Activated CD4-positive, alpha-beta T cell treated with anti-CD3 and anti-CD28 coated beads for 36 hours (primary cell): ENCODE results near the gene ARL6IP5. TPM values are rescaled to one million over a fixed set of nuclear protein-coding genes. Genes with fewer than 3 reads are reported as not detected.

Experiments used
- ATAC-seq: fragments of 200-7000 bp; cut with Tn5 transposase; one replicate; pipeline ENCODE4 v1.10.0; 2021; ENCODE audit warnings: mild to moderate bottlenecking, moderate library complexity
- CTCF ChIA-PET: fragments of 350-600 bp; sonication (Branson Sonifier 250); formaldehyde crosslinking; loops from one replicate; lab custom pipeline; 2021; ENCODE audit warnings: antibody characterized with exemption; lab: Charles Lee
- POLR2A ChIA-PET: fragments of 350-600 bp; sonication (Branson Sonifier 250); formaldehyde crosslinking; loops from one replicate; lab custom pipeline; 2021; ENCODE audit warnings: antibody characterized with exemption, inconsistent platforms; lab: Charles Lee
- DNase-seq: peaks from one replicate; pipeline ENCODE4 v3.0.0-alpha.2; 2020
- H3K27ac Mint-ChIP-seq: one replicate; pipeline ENCODE4 v1.8.0; 2021; ENCODE audit warnings: mixed read lengths
- H3K27me3 Mint-ChIP-seq: one replicate; pipeline ENCODE4 v1.8.0; 2021; ENCODE audit warnings: mixed read lengths
- H3K36me3 Mint-ChIP-seq: one replicate; pipeline ENCODE4 v1.8.0; 2021; ENCODE audit warnings: low read depth, mixed read lengths
- H3K4me1 Mint-ChIP-seq: one replicate; pipeline ENCODE4 v1.8.0; 2021; ENCODE audit warnings: mixed read lengths
- H3K4me3 Mint-ChIP-seq: one replicate; pipeline ENCODE4 v1.8.0; 2021; ENCODE audit warnings: mild to moderate bottlenecking, moderate library complexity, mixed read lengths
- H3K9me3 Mint-ChIP-seq: one replicate; pipeline ENCODE4 v1.8.0; 2021; ENCODE audit warnings: low read depth, mixed read lengths
- intact Hi-C, 2 experiments: fragments of 100-400 bp; cut with DNase I in 1 of 2; cut with micrococcal nuclease in 1 of 2; formaldehyde crosslinking; loops; one replicate each; pipeline versions ENCODE4 v1.14.2 to v1.15.1; 2022 to 2024; cut with DNase I, micrococcal nuclease
- total RNA-seq, 2 experiments: library from RNA; stranded (reverse); gene quantifications; one replicate each; pipeline ENCODE4 v1.2.3, GENCODE V29; 2021

Gene ARL6IP5, protein sequence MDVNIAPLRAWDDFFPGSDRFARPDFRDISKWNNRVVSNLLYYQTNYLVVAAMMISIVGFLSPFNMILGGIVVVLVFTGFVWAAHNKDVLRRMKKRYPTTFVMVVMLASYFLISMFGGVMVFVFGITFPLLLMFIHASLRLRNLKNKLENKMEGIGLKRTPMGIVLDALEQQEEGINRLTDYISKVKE
- total RNA-seq, result 10 to 100 TPM; 60.4 to 76.0 TPM

GRCh38 chr3:69084326-69085167 lies at the start of gene ARL6IP5:
Gene ARL6IP5, plus strand, starts transcription at chr3:69084937. Its CDS starts 111 bp downstream, at chr3:69085048.
- ChIA-PET CTCF (interaction anchor here (0.9 to 1.6 kb wide), 4 partner anchors 9 to 36 kb away, joined by 3 to 10 read pairs (median 6); no protein-coding TSS in a partner anchor), POLR2A (interaction anchor here (1.0 to 1.1 kb wide), 3 partner anchors 9 to 32 kb away, joined by 4 to 7 read pairs (median 4); partner anchors contain the start of gene TMF1)
- peak; percentile 48 for ATAC-seq
- intact Hi-C loops, result loop anchor here (1.0 to 10.0 kb wide), 5 partner anchors 8 to 1980 kb away; partner anchors contain the start of genes SUCLG2 (in 2 of the 2) and TMF1 (in 2 of the 2)
- Mint-ChIP-seq H3K9me3 (no peaks in the 10 kb centered on the region), H3K4me1 (peaks cover 59% of the 10 kb centered on the region), H3K27ac (peak within 1 kb of the TSS; percentile 97), H3K4me3 (peak within 1 kb of the TSS; percentile 90), H3K36me3 (peaks cover 18% of the 10 kb centered on the region), H3K27me3 (no peaks in the 10 kb centered on the region)
- peak; percentile 97 for DNase-seq

- DNase-seq (no peak), ATAC-seq (no peak)
- H3K4me3 Mint-ChIP-seq, result no peak overlapping the region
- ChIA-PET CTCF (interaction anchor here (0.6 to 1.5 kb wide), 2 partner anchors 9 to 43 kb away, joined by 4 to 5 read pairs; no protein-coding TSS in a partner anchor), POLR2A (no interaction called here)
- intact Hi-C loops, result no loop called here
- H3K4me1 Mint-ChIP-seq, result peaks cover 34% of the 10 kb centered on the region
- no peaks in the 10 kb centered on the region for H3K9me3 Mint-ChIP-seq
- H3K27me3 Mint-ChIP-seq, result no peaks in the 10 kb centered on the region
- H3K36me3 Mint-ChIP-seq, result peaks cover 40% of the 10 kb centered on the region
- H3K27ac Mint-ChIP-seq, result no peak overlapping the region
Measured at GRCh38 chr3:69044608-69045007, 40.1 kb upstream of the ARL6IP5 start.

DNA sequence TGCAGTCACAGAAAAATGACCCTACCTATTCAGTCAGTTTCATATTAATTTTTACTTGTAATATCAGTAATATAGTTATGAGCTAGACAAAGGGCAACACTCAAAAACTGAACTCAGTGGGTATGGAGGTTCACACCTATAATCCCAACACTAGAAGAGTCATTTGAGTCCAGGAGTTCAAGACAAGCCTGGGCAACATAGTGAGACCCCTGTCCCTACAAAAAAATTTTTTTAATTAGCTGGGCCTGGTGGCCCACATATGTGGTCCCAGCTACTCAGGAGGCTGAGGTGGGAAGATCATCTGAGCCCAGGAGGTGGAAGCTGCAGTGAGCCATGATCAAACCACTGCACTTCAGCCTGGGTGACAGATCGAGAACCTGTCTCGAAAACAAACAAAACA lies 35.7 kb upstream of the ARL6IP5 start:
- Mint-ChIP-seq H3K36me3 (peaks cover 36% of the 10 kb centered on the region), H3K4me1 (peaks cover 48% of the 10 kb centered on the region), H3K4me3 (peak overlapping the region; percentile 21), H3K27ac (no peak overlapping the region), H3K9me3 (no peaks in the 10 kb centered on the region), H3K27me3 (no peaks in the 10 kb centered on the region)
- no peak for ATAC-seq
- ChIA-PET POLR2A (no interaction called here), CTCF (interaction anchor here (0.6 to 1.4 kb wide), 2 partner anchors 11 to 188 kb away, joined by 3 to 5 read pairs; no protein-coding TSS in a partner anchor)
- no peak for DNase-seq
- intact Hi-C loops, result no loop called here

GRCh38 chr3:69051756-69052471 lies 32.8 kb upstream of the ARL6IP5 start, which contains the start of gene TMF1:
Gene TMF1, minus strand, starts transcription at chr3:69052333. Its CDS starts 247 bp downstream, at chr3:69052086.
- intact Hi-C loops, result loop anchor here (1.0 kb wide), 4 partner anchors 19 to 39 kb away; partner anchors contain the start of genes ARL6IP5 (in 2 of the 2), UBA3 (in 2 of the 2) and EOGT (in 1 of the 2)
- CTCF ChIA-PET, result interaction anchor here (1.0 to 4.5 kb wide), 11 partner anchors 9 to 69 kb away, joined by 3 to 25 read pairs (median 4); no protein-coding TSS in a partner anchor
- peak; percentile 95 for ATAC-seq
- Mint-ChIP-seq H3K27ac (peak within 1 kb of the TSS; percentile 98), H3K9me3 (no peaks in the 10 kb centered on the region), H3K27me3 (no peaks in the 10 kb centered on the region), H3K36me3 (peaks cover 39% of the 10 kb centered on the region), H3K4me3 (peak within 1 kb of the TSS; percentile 99), H3K4me1 (peaks cover 40% of the 10 kb centered on the region)
- POLR2A ChIA-PET, result interaction anchor here (0.6 to 1.5 kb wide), 4 partner anchors 9 to 33 kb away, joined by 4 to 7 read pairs (median 5); partner anchors contain the start of gene ARL6IP5
- peak; percentile 99 for DNase-seq

DNA sequence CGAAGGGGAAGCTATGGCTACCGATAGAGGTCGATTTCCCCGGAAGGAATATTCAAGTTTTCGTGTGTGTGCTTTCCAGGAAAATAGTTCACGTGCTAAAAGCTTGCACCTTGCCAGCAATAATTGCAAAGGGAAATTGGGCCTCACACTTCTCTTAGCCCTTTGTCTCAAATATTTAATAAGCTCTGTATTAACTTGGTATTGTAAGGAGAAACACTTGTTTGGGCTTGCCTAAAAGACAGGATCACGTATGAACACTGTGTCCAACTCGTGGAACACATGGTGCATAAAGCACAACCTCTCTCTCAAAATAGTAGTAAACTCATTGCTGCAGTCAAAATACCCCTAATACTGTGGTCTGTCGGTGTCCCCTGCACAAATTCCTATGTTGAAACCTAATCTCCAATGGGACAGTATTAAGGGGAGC lies 32.3 kb upstream of the ARL6IP5 start:
- H3K27ac Mint-ChIP-seq, result peak overlapping the region; percentile 98
- ChIA-PET POLR2A (interaction anchor here (0.6 to 1.5 kb wide), 4 partner anchors 8 to 32 kb away, joined by 4 to 7 read pairs (median 5); partner anchors contain the start of gene ARL6IP5), CTCF (interaction anchor here (1.1 to 4.5 kb wide), 9 partner anchors 12 to 68 kb away, joined by 3 to 25 read pairs (median 5); no protein-coding TSS in a partner anchor)
- peaks cover 39% of the 10 kb centered on the region for H3K36me3 Mint-ChIP-seq
- peak overlapping the region; percentile 99 for H3K4me3 Mint-ChIP-seq
- ATAC-seq (peak; percentile 5), DNase-seq (no peak)
- peaks cover 38% of the 10 kb centered on the region for H3K4me1 Mint-ChIP-seq
- intact Hi-C loops, result loop anchor here (1.0 kb wide), 4 partner anchors 19 to 39 kb away; partner anchors contain the start of genes ARL6IP5 (in 2 of the 2), UBA3 (in 2 of the 2) and EOGT (in 1 of the 2)
- H3K27me3 Mint-ChIP-seq, result no peaks in the 10 kb centered on the region
- no peaks in the 10 kb centered on the region for H3K9me3 Mint-ChIP-seq

GRCh38 chr3:69058180-69058946 lies 26.4 kb upstream of the ARL6IP5 start:
- Mint-ChIP-seq H3K4me1 (peaks cover 24% of the 10 kb centered on the region), H3K36me3 (peaks cover 55% of the 10 kb centered on the region), H3K27ac (peak overlapping the region; percentile 76), H3K9me3 (peaks cover 3% of the 10 kb centered on the region), H3K27me3 (no peaks in the 10 kb centered on the region), H3K4me3 (no peak overlapping the region)
- peak; percentile 79 for ATAC-seq
- ChIA-PET CTCF (interaction anchor here (0.7 to 1.2 kb wide), 4 partner anchors 11 to 55 kb away, joined by 3 to 6 read pairs (median 3); no protein-coding TSS in a partner anchor), POLR2A (interaction anchor here (0.7 kb wide), 1 partner anchor 8 kb away, joined by 4 read pairs; no protein-coding TSS in a partner anchor)
- DNase-seq, result no peak
- intact Hi-C loops, result no loop called here

DNA sequence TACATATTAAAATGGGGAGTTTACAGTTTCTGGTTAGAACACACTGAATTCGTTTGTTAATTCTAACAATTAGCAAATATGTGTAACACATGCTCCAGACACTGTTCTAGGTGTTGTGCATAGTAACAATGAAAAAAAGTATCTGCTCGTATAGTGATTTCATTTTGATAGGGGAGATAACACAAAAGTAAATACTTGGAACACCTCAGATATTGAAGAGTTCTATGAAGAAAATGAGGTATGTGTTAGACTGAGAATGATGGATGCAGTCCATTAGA lies 25.9 kb upstream of the ARL6IP5 start:
- ChIA-PET CTCF (interaction anchor here (0.7 to 1.1 kb wide), 3 partner anchors 11 to 54 kb away, joined by 3 to 6 read pairs (median 3); no protein-coding TSS in a partner anchor), POLR2A (no interaction called here)
- H3K4me3 Mint-ChIP-seq, result no peak overlapping the region
- peaks cover 28% of the 10 kb centered on the region for H3K4me1 Mint-ChIP-seq
- H3K36me3 Mint-ChIP-seq, result peaks cover 55% of the 10 kb centered on the region
- DNase-seq (no peak), ATAC-seq (peak; percentile 13)
- no peaks in the 10 kb centered on the region for H3K27me3 Mint-ChIP-seq
- intact Hi-C loops, result no loop called here
- H3K9me3 Mint-ChIP-seq, result peaks cover 3% of the 10 kb centered on the region
- peak overlapping the region; percentile 76 for H3K27ac Mint-ChIP-seq

DNA sequence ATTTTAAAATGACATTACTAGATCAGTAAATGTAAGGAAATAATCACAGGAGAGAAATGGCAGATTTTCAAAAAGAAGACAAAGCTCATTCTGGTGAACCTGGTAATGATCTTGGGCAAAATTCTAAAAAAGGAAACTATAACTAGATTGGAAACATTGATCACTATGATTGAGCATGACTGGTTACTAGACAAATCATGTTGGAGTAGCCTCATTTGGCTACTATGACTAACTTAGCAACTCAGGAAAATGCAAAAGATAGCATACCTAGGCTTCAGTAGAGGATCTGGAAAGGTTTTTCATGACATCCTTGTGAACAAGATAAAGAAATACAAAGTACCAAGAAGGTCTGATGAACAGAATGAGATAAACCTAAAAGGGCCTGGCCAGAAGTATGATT lies 25.0 kb upstream of the ARL6IP5 start:
- peak; percentile 78 for ATAC-seq
- Mint-ChIP-seq H3K9me3 (peaks cover 3% of the 10 kb centered on the region), H3K36me3 (peaks cover 53% of the 10 kb centered on the region), H3K4me1 (peaks cover 35% of the 10 kb centered on the region), H3K27ac (peak overlapping the region; percentile 76), H3K4me3 (no peak overlapping the region), H3K27me3 (no peaks in the 10 kb centered on the region)
- POLR2A ChIA-PET, result no interaction called here
- CTCF ChIA-PET, result interaction anchor here (0.6 to 1.0 kb wide), 3 partner anchors 9 to 21 kb away, joined by 3 to 5 read pairs (median 3); no protein-coding TSS in a partner anchor
- no peak for DNase-seq
- intact Hi-C loops, result no loop called here

- peaks cover 43% of the 10 kb centered on the region for H3K36me3 Mint-ChIP-seq
- ChIA-PET POLR2A (no interaction called here), CTCF (interaction anchor here (0.9 to 3.4 kb wide), 6 partner anchors 11 to 173 kb away, joined by 3 to 25 read pairs (median 4); partner anchors contain the start of gene TMF1)
- H3K27ac Mint-ChIP-seq, result no peak overlapping the region
- intact Hi-C loops, result no loop called here
- DNase-seq, result no peak
- no peak overlapping the region for H3K4me3 Mint-ChIP-seq
- no peak for ATAC-seq
- peaks cover 3% of the 10 kb centered on the region for H3K9me3 Mint-ChIP-seq
- H3K27me3 Mint-ChIP-seq, result no peaks in the 10 kb centered on the region
- peaks cover 44% of the 10 kb centered on the region for H3K4me1 Mint-ChIP-seq
Measured at GRCh38 chr3:69063636-69064035, 21.1 kb upstream of the ARL6IP5 start.
